Stimulated activated CD4-positive, alpha-beta T cell treated with anti-CD3 and anti-CD28 coated beads, Interleukin-15, amount 100 ng/mL, for 48 hours (primary cell): ENCODE data around the gene PLXNB3.

ENCODE experiments used
- DNase-seq, 2 donors: peaks; one replicate each; pipeline ENCODE4 v3.0.0-alpha.2; 2020; ENCODE audit warnings: low read depth in 2 of 2

Gene PLXNB3

GRCh38 chrX:153755136-153755535 is 8.9 kb upstream of the PLXNB3 start:
- DNase-seq, result no peak

- no peak for DNase-seq
Measured at GRCh38 chrX:153761863-153762262, 2.2 kb upstream of the PLXNB3 start.

- DNase-seq, result no peak
Measured at GRCh38 chrX:153762626-153763173, 1.3 kb upstream of the PLXNB3 start.

GRCh38 chrX:153763298-153763932 is 634 bp upstream of the PLXNB3 start:
- DNase-seq, result no peak

GRCh38 chrX:153764786-153765137 is 713 bp downstream of the PLXNB3 start:
- DNase-seq, result no peak

- no peak for DNase-seq
Measured at GRCh38 chrX:153765138-153766079, 1.4 kb downstream of the PLXNB3 start.

GRCh38 chrX:153766098-153766817 is 2.2 kb downstream of the PLXNB3 start:
- DNase-seq, result peak in 1 of 2 donors; percentile 25

- no peak for DNase-seq
Measured at GRCh38 chrX:153766871-153767673, 3.0 kb downstream of the PLXNB3 start.

GRCh38 chrX:153767674-153768055 is 3.6 kb downstream of the PLXNB3 start:
- no peak for DNase-seq

- DNase-seq, result no peak
Measured at GRCh38 chrX:153768311-153769157, 4.5 kb downstream of the PLXNB3 start.

GRCh38 chrX:153769158-153769864 is 5.3 kb downstream of the PLXNB3 start:
- no peak for DNase-seq

GRCh38 chrX:153769865-153770600 is 6.0 kb downstream of the PLXNB3 start:
- no peak for DNase-seq

- no peak for DNase-seq
Measured at GRCh38 chrX:153770601-153771414, 6.8 kb downstream of the PLXNB3 start.

- DNase-seq, result no peak
Measured at GRCh38 chrX:153771415-153772315, 7.6 kb downstream of the PLXNB3 start.

GRCh38 chrX:153772316-153773217 is 8.5 kb downstream of the PLXNB3 start:
- DNase-seq, result no peak

GRCh38 chrX:153773218-153773611 is 9.2 kb downstream of the PLXNB3 start:
- no peak for DNase-seq
